GM10266 (cell line): Measurements from ENCODE around the gene DDIT3.
"Not testable (repeated sequence)": the region's sequence is repeated elsewhere in the genome, so short reads cannot be mapped to it uniquely, and the experiment has no call there.

Experiments
- DNase-seq: peaks from one replicate; pipeline ENCODE4 v3.0.0; 2012; ENCODE audit errors: extremely low spot score
- CTCF ChIP-seq: IDR thresholded peaks from 2 replicates; pipeline ENCODE4 v1.5.1; 2012; ENCODE audit warnings: mild to moderate bottlenecking, low read depth; ENCODE audit not compliant: control insufficient read depth, insufficient read depth; ENCODE audit errors: missing control alignments

Gene DDIT3

GRCh38 chr12:57520053-57520818 is at the start of gene DDIT3:
TSS of gene DDIT3 (minus strand) at chr12:57520514. CDS start at chr12:57517406, 3,108 bp downstream.
- TF ChIP-seq CTCF: no peak
- peak; percentile 97 for DNase-seq

- no peak for DNase-seq
- TF ChIP-seq CTCF: no peak
These were observed 49.5 kb upstream of the DDIT3 start for GRCh38 chr12:57569858-57570257.

- DNase-seq: no peak
- TF ChIP-seq CTCF: no peak
These were observed 48.5 kb upstream of the DDIT3 start for GRCh38 chr12:57568838-57569237.

- no peak for TF ChIP-seq CTCF
- DNase-seq: no peak
These were observed 43.9 kb upstream of the DDIT3 start for GRCh38 chr12:57564178-57564740.

GRCh38 chr12:57563358-57563757 is 43.0 kb upstream of the DDIT3 start:
- no peak for DNase-seq
- no peak for TF ChIP-seq CTCF

- DNase-seq: not testable (repeated sequence)
These were observed 40.8 kb upstream of the DDIT3 start for GRCh38 chr12:57561117-57561516.

GRCh38 chr12:57560516-57560915 is 40.2 kb upstream of the DDIT3 start:
- TF ChIP-seq CTCF: no peak
- no peak for DNase-seq
